Activated CD8-positive, alpha-beta memory T cell treated with anti-CD3 and anti-CD28 coated beads for 24 hours (primary cell): ENCODE results near the gene C20orf144.
"Not testable (repeated sequence)": the region's sequence is repeated elsewhere in the genome, so short reads cannot be mapped to it uniquely, and the experiment has no call there.

Source experiments
- DNase-seq: peaks from one replicate; pipeline ENCODE4 v3.0.0-alpha.2; 2020

C20orf144 gene

GRCh38 chr20:33697129-33697528 lies 35.0 kb downstream of the C20orf144 start:
- DNase-seq = no peak

DNA sequence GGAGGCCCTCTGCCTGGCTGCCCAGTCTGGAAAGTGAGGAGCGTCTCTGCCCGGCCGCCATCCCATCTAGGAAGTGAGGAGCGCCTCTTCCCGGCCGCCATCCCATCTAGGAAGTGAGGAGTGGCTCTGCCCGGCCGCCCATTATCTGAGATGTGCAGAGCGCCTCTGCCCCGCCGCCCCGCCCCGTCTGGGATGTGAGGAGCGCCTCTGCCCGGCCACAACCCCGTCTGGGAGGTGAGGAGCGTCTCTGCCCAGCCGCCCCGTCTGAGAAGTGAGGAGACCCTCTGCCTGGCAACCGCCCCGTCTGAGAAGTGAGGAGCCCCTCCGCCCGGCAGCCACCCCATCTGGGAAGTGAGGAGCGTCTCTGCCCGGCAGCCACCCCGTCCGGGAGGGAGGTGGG lies 36.8 kb downstream of the C20orf144 start:
- DNase-seq = not testable (repeated sequence)

- DNase-seq = not testable (repeated sequence)
These were observed 38.7 kb downstream of the C20orf144 start for GRCh38 chr20:33700696-33701441.

DNA sequence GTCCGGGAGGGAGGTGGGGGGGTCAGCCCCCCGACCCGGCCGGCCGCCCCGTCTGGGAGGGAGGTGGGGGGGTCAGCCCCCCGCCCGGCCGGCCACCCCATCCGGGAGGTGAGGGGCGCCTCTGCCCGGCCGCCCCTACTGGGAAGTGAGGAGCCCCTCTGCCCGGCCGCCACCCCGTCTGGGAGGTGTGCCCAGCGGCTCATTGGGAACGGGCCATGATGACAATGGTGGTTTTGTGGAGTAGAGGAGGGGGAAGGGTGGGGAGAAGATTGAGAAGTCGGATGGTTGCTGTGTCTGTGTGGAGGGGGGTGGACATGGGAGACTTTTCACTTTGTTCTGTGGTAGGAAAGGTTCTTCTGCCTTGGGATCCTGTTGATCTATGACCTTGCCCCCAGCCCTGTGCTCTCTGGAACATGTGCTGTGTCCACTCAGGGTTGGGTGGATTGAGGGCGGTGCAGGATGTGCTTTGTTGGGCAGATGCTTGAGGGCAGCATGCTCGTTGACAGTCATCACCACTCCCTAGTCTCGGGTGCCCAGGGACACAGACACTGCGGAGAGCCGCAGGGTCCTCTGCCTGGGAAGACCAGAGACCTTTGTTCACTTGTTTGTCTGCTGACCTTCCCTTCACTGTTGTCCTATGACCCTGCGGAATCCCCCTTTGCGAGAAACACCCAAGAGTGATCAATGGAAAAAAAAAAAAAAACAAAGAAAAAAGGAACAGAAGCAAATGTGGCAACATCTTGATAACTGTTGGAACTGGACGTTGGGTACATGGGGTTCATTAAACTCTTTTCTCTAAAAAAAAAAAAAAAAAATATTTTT lies 39.7 kb downstream of the C20orf144 start:
- DNase-seq = no peak

GRCh38 chr20:33702861-33703260 lies 40.7 kb downstream of the C20orf144 start:
- DNase-seq = no peak

GRCh38 chr20:33703498-33704137 lies 41.5 kb downstream of the C20orf144 start:
- DNase-seq = no peak

GRCh38 chr20:33704197-33704924 lies 42.2 kb downstream of the C20orf144 start:
- DNase-seq = no peak

- no peak for DNase-seq
These were observed 45.5 kb downstream of the C20orf144 start for GRCh38 chr20:33707668-33708067.

DNA sequence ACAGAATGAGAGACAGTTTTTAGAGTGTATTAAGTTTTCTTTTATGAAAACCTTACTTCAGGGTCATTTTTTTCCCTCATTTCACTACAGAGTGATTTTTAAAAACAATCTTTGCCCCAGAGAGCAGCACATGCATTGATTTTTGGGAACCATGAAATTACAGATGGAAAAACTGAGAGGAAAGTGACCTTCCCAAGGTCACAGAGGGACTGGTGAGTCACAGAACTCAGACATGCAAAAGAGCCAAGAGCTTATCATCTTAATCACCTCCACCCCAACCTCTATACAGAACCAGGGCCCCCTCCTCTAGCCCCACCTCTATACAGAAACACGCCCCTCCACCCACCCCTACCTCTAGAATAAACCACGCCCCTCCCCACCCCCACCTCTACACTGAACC lies 47.3 kb downstream of the C20orf144 start:
- DNase-seq = no peak

DNA sequence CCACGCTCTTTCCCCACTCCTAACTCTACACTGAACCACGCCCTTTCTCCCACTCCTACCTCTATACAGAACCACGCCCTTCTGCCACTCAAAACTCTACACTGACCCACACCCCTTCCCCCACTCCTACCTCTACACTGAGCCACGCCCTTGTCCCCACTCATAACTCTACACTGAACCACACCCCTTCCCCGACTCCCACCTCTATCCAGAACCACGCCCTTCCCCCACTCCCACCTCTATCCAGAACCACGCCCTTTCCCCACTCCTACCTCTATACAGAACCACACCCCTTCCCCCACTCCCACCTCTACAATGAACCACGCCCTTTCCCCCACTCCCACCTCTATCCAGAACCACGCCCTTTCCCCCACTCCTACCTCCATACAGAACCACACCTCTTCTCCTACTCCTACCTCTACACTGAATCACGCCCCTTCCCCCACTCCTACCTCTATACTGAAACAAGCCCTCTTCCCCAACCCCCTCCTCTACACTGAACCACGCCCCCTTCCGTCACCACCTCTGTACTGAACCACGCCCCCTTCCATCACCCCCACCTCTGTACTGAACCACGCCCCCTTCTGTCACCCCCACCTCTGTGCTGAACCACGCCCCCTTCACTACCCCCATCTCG lies 47.9 kb downstream of the C20orf144 start:
- no peak for DNase-seq

DNA sequence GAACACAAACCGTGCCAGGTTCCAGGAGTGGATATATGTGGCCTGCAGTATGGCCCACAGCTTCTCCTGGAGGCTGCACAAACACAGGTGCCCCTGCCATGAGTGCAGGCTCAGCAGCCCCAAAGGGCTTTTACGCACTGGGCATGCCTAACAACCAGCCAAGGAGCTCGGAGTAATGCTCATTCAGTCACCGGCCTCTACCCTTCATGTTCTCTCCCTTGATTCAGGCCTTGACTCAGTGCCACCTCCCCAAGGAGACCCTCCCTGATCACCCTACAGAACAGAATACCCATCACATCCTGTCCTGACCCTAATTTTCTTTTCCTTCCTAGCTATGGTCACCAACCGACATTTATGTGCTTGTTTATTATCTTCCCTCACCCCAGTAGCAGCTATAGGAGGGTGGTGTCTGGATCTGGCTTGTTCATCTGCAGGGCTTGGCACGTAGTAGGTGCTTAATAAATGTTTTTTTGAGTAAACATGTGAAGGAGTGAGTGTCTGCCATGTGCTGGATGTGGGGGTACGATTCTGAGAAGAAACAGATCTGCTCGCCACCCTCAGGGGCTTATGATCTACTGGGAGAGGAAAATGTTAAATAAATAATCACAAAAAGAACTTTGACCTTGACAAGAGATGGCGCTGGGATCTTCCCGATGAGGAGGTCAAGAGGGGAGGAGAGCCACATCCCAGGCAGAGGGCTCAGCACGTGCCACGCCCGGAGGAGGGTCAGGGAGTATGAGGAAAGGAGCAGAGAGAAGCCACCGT lies 48.7 kb downstream of the C20orf144 start:
- DNase-seq = no peak

DNA sequence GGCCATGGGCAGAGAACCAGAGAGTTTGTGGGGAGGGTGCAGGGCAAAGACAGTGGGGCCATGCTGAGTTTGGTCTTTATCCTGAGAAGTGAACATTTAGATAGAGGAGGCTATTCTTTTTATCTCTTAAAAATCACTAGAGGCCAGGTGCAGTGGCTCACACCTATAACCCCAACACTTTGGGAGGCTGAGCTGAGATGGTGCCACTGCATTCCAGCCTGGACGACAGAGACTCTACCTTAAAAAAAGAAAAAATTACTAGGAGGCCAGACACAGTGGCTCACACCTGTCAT lies 49.3 kb downstream of the C20orf144 start:
- DNase-seq = no peak
